DMS53 (cell line): ENCODE results near the gene ISCA1.

Experiments
- DNase-seq: peaks from one replicate; lab custom pipeline; 2025; lab: John Stamatoyannopoulos, UW

Gene ISCA1

GRCh38 chr9:86285261-86285660, 2.9 kb upstream of the ISCA1 start:
- DNase-seq: no peak

DNA sequence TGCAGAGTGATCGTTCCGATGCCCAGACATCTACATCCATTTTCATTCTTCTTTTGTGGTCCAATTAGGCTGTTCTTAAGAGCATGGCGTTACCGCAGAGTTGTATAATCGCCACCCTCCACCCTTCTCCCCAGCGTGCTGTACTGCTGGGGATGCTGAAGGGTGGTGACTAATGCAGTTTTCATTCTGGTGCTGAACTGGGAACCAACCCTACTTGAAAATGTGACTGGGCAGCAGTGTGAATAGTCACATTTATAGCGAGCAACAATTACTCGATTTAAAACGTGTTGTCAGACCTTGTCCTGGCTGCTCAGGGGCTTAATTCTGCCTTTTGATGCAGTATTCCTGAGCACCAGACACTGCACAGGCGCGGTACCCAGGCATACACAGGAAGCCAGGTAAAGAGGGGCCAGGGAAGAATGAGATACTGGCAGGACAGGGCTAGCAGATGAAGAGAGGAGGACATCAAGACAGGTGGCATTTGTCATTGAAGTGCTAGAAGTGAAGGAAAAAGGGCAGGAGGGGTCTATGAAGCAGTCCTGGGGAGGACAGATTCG, 719 bp upstream of the ISCA1 start:
- DNase-seq: no peak

DNA sequence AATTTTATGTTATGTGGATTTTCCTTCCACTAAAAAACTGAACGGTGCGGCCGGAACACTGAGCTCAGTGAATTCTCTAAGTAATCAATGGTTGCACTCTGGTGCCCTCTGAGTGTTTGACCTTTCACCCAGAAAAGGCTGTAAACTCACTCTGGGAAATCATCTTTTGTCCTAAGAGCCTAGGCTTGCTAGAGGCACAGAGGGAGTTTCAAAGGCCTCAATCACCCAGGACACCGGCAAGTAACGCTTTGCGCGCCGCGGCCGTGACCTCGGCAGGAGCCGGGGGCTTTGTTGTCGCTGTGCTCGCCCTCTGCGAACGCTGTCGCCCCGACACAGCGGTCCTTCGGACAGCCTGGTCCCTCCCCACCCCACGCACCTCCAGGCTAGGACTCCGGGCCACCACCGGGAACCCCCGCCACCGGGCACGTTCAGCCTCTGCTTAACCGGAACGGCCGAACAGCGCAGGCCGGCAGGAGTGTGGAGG, 703 bp downstream of the ISCA1 start:
- DNase-seq: peak; percentile 70

DNA sequence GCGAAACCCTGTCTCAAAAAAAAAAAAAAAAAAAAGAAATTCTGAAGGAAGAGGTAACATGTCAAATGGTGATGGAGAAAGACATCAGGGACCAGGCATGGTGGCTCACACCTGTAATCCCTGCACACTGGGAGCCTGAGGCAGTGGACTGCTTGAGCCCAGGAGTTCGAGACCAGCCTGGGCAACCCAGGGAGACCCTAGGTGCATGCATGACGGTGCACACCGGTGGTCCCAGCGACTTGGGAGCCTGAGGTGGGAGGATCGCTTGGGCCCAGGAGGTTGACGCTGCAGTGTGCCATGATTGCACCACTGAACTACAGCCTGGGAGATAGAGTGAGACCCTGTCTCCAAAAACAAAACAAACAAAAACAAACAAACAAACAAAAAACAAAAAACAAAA, 1.8 kb downstream of the ISCA1 start:
- DNase-seq: no peak

DNA sequence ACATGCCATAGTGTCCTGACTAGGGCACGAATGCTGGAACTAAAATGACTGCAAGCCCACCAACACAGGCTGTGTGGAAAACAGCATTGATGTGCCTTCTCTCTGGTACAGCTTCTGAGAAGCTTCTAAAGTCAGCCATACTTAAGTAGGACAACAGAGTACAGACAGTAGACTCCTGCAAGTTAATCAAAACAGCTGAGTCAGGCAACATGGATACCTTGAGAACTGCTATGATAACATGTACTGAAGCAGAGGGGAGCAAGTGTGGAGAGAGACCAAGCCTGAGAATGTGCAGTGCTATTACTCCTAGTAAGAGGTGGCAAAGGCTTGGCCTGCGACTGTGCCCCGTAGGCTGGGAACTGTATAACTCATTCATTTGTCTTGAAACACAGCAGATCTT, 2.5 kb downstream of the ISCA1 start:
- DNase-seq: no peak

- no peak for DNase-seq
These were observed 5.3 kb downstream of the ISCA1 start for GRCh38 chr9:86277072-86277471.

GRCh38 chr9:86275962-86276361, 6.4 kb downstream of the ISCA1 start:
- DNase-seq: peak; percentile 10

- no peak for DNase-seq
These were observed 7.3 kb downstream of the ISCA1 start for GRCh38 chr9:86274821-86275643.

GRCh38 chr9:86272221-86272620, 10.1 kb downstream of the ISCA1 start:
- DNase-seq: no peak

- no peak for DNase-seq
These were observed 18.5 kb downstream of the ISCA1 start for GRCh38 chr9:86263876-86264275.

DNA sequence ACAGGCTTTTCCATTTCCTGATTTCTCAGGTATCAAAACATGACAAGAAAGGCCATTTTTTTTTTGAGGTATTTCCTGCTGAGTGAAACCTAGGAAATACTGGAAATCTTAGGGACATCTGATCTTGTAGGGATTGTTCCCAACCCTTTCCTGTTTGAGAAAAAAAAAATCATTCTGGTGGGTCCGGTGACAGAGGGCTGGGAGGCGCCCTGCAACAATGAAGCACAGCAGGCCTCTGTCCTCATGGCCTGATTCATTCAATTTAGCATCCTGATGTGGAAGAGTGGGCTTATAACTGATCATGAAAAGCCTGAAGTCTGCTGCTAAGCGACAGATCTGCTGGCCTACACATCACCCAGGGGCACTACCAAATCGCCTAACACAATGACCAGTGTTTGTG, 19.8 kb downstream of the ISCA1 start:
- no peak for DNase-seq

DNA sequence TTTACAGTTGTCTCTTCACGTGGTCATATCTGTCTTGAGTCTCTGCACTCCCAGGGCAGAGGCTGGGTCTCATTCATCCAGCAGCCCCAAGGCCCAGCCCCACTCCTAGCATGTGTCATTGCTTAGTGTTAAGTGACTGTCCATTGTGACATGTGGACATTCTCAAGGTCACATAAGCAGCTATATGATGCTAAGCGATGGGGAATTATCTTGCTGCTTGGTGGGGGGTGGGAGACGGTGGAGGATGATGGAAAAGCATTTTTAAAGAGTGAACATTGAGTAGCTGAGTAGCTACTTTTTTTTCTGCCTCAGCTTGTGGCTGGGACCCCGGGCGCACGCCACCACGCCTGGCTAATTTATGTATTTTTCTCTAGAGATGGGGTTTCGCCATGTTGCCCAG, 22.8 kb downstream of the ISCA1 start, which contains the start of gene C9orf153:
TSS of gene C9orf153 (minus strand) at position 101 of the 400 bp plus-strand sequence. CDS start 30,054 bp downstream, outside the sequence.
- DNase-seq: no peak

GRCh38 chr9:86257391-86257790, 24.9 kb downstream of the ISCA1 start:
- no peak for DNase-seq

GRCh38 chr9:86256653-86257052, 25.7 kb downstream of the ISCA1 start:
- no peak for DNase-seq

DNA sequence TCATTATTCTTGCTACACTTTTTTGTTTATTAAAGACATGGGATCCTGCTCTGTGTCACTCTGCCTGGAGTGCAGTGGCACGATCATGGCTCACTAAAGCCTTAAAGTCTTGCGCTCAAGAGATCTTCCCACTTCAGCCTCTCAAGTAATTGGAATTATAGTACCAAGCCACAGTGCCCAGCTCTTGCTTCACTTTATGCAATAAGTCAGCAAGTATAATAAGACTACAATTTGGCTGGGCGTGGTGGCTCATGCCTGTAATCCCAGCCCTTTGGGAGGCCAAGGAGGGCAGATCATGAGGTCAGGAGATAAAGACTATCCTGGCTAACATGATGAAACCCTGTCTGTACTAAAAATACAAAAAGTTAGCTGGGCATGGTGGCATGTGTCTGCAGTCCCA, 28.8 kb downstream of the ISCA1 start:
- DNase-seq: no peak

GRCh38 chr9:86252870-86253269, 29.5 kb downstream of the ISCA1 start:
- DNase-seq: peak; percentile 3

DNA sequence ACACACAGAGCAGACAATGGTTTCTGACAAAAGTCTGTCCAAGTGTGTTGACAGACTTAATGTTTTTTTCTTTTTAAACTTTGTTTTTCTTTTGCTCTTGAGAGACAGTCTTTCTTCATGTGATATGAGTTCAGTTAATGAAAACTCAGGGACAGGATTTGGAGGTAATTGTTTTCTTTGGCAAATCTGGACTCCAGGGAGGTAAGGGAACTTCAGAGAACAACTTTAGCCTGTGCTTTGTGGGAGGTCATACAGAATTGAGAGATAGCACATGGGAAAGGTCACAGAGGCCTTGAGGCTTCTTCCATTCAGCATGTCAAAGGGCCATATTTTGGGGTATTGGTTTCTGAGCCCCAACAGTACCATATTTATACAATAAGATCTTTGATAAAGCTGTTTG, 32.2 kb downstream of the ISCA1 start:
- no peak for DNase-seq

- DNase-seq: no peak
These were observed 33.6 kb downstream of the ISCA1 start for GRCh38 chr9:86248746-86249145.

GRCh38 chr9:86246752-86247161, 35.6 kb downstream of the ISCA1 start:
- peak; percentile 25 for DNase-seq

DNA sequence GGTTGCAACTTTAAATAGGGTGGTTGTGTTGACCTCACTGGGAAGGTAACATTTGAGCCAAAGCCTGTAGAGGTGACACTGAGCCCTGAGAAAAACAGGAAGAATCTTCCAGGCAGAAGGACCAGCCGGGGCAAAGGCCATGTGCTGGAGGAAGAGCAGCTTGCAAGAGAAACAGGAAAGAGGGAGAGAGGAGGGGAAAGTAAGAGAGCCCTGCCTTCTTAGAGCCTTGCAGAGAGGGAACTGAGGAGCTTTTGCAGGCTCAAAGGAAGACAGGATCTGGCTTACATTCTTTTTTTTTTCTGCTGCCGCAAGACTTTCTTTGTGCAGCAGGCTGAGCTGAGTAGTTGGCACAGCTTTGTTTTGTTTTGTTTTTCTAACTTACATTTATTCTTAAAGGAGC, 40.3 kb downstream of the ISCA1 start:
- no peak for DNase-seq

- DNase-seq: no peak
These were observed 41.1 kb downstream of the ISCA1 start for GRCh38 chr9:86241216-86241615.

DNA sequence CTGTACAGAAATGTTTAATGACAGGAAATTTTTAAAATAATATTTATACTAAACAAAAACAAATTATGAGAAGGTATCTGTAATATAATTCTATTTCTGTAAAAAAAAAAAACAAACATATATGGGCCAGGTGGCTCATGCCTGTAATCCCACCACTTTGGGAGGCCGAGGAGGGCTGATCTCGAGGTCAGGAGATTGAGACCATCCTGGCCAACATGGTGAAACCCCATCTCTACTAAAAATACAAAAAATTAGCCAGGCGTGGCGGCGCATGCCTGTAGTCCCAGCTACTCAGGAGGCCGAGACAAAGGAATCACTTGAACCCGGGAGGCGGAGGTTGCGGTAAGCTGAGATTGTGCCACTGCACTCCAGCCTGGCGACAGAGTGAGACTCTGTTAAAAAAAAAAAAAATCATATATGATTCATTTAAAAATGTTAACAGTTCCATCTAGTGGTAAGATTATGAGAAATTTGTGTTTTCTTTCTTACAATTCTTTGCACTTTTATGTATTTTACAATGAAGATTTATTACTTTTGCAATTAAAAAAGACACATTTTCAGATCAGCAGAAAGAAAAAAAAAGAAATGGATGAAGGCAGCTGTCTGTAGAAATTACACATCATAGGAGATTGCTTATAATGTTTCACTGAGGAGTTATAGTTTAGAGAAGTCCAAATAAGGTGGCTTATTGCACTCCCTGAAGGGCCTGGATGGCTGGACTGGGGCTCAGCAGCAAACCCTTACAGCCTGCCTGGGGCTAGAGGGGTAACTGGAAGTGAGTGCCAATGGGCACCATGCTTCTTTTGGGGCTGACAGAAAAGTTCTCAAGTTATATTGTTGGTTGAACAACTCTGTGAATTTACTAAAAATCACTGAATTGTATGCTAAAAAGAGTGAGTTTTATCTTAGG, 43.2 kb downstream of the ISCA1 start:
- DNase-seq: peak; percentile 33
